WTC11 (cell line): ENCODE data around the gene ALKBH8.

Source experiments
- ATF3 ChIP-seq: sonication (generic); formaldehyde crosslinking; conservative IDR thresholded peaks from 2 replicates; pipeline ENCODE4 v1.8.1; 2022; ENCODE audit warnings: mild to moderate bottlenecking, missing genetic modification reagents
- CREB1 ChIP-seq: sonication (generic); formaldehyde crosslinking; IDR thresholded peaks from 2 replicates; pipeline ENCODE4 v1.8.0; 2023; ENCODE audit warnings: mild to moderate bottlenecking, missing genetic modification reagents
- CTCF ChIP-seq: fragments of 200-600 bp; IDR thresholded peaks from 2 replicates; pipeline ENCODE4 v1.8.0; 2022; ENCODE audit warnings: antibody characterized with exemption
- ETV6 ChIP-seq: sonication (generic); formaldehyde crosslinking; IDR thresholded peaks from 2 replicates; pipeline ENCODE4 v1.8.1; 2022; ENCODE audit warnings: mild to moderate bottlenecking, missing genetic modification reagents
- MXD4 ChIP-seq: fragments of 250-450 bp; sonication (Bioruptor Pico); IDR thresholded peaks from 2 replicates; pipeline ENCODE4 v1.8.0; 2021; ENCODE audit warnings: mild to moderate bottlenecking, moderate library complexity, borderline replicate concordance
- NFYB ChIP-seq: sonication (generic); formaldehyde crosslinking; conservative IDR thresholded peaks from 2 replicates; pipeline ENCODE4 v1.8.0; 2022; ENCODE audit warnings: low read depth, missing genetic modification reagents
- TF ChIP-seq, protein P1 (sequence below): sonication (generic); formaldehyde crosslinking; IDR thresholded peaks from 2 replicates; pipeline ENCODE4 v1.8.1; 2023; ENCODE audit warnings: mild to moderate bottlenecking, missing genetic modification reagents, borderline replicate concordance

DNA sequence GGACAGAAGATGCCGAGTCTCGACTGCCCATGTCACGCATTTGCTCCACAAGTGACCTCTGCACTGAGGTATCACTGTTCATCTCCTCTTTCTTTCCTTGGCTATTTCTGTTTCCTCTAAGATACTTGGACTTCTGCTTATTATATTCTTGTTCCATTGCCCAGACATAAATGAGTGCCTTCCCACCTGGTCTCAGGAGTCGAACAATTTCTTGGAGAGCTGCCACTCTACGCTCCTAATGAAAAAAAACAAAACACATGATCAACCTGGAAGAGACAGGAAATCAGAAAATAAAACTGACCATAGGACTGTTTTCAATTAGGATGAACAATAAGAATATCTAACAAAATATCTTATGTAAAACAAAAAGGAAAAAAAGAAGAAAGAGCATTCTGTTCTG is 60.6 kb downstream of the ALKBH8 start:
- TF ChIP-seq CTCF, result no peak
- TF ChIP-seq, protein P1, sequence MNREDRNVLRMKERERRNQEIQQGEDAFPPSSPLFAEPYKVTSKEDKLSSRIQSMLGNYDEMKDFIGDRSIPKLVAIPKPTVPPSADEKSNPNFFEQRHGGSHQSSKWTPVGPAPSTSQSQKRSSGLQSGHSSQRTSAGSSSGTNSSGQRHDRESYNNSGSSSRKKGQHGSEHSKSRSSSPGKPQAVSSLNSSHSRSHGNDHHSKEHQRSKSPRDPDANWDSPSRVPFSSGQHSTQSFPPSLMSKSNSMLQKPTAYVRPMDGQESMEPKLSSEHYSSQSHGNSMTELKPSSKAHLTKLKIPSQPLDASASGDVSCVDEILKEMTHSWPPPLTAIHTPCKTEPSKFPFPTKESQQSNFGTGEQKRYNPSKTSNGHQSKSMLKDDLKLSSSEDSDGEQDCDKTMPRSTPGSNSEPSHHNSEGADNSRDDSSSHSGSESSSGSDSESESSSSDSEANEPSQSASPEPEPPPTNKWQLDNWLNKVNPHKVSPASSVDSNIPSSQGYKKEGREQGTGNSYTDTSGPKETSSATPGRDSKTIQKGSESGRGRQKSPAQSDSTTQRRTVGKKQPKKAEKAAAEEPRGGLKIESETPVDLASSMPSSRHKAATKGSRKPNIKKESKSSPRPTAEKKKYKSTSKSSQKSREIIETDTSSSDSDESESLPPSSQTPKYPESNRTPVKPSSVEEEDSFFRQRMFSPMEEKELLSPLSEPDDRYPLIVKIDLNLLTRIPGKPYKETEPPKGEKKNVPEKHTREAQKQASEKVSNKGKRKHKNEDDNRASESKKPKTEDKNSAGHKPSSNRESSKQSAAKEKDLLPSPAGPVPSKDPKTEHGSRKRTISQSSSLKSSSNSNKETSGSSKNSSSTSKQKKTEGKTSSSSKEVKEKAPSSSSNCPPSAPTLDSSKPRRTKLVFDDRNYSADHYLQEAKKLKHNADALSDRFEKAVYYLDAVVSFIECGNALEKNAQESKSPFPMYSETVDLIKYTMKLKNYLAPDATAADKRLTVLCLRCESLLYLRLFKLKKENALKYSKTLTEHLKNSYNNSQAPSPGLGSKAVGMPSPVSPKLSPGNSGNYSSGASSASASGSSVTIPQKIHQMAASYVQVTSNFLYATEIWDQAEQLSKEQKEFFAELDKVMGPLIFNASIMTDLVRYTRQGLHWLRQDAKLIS (CRISPR knock-in tag), result no peak
- TF ChIP-seq CREB1, result no peak
- no peak for TF ChIP-seq MXD4 (CRISPR knock-in tag)
- no peak for TF ChIP-seq ETV6 (CRISPR knock-in tag)
- TF ChIP-seq ATF3 (CRISPR knock-in tag), result no peak
- no peak for TF ChIP-seq NFYB (CRISPR knock-in tag)
